CD14-positive monocyte (primary cell): Measurements from ENCODE around the gene EIF2B2. TPM values are rescaled to one million over a fixed set of nuclear protein-coding genes. Genes with fewer than 3 reads are reported as not detected.

Source experiments
- DNase-seq, 3 donors: peaks; one replicate each; pipeline ENCODE4 v3.0.0-alpha.2; 2011 to 2022
- H2AFZ ChIP-seq: 2 replicates; pipeline ENCODE4 v1.6.0; 2012; ENCODE audit warnings: mild to moderate bottlenecking, low read depth, low read length, inconsistent platforms; ENCODE audit not compliant: insufficient read depth, poor library complexity, severe bottlenecking
- H3K27ac ChIP-seq, 2 donors: 1 replicate in 1 of 2; 2 replicates in 1 of 2; pipeline ENCODE4 v1.5.1; 2012 to 2013; ENCODE audit warnings: low read length in 2 of 2, control low read depth in 1 of 2, inconsistent platforms in 1 of 2, low read depth in 1 of 2, mild to moderate bottlenecking in 1 of 2
- H3K27me3 ChIP-seq, 2 donors: one replicate each; pipeline versions ENCODE4 v1.6.0 to v1.6.1; 2011 to 2013; ENCODE audit warnings: low read length in 2 of 2; ENCODE audit not compliant: control insufficient read depth in 2 of 2, insufficient read depth in 2 of 2
- H3K36me3 ChIP-seq, 2 donors: replicated peaks in 1 of 2; 1 replicate in 1 of 2; 2 replicates in 1 of 2; pipeline versions ENCODE4 v1.5.1 to v1.6.1; 2012 to 2013; ENCODE audit warnings: low read length in 2 of 2, control low read depth in 1 of 2, inconsistent platforms in 1 of 2, mild to moderate bottlenecking in 1 of 2; ENCODE audit not compliant: insufficient read depth in 2 of 2, control insufficient read depth in 1 of 2
- H3K4me1 ChIP-seq, 2 donors: 1 replicate in 1 of 2; 2 replicates in 1 of 2; pipeline versions ENCODE4 v1.5.1 to v1.6.1; 2012 to 2013; ENCODE audit warnings: low read length in 2 of 2, control low read depth in 1 of 2, inconsistent platforms in 1 of 2, mild to moderate bottlenecking in 1 of 2, moderate library complexity in 1 of 2; ENCODE audit not compliant: insufficient read depth in 2 of 2, control insufficient read depth in 1 of 2
- H3K4me2 ChIP-seq: replicated peaks from 2 replicates; pipeline ENCODE3; 2012; ENCODE audit warnings: low read length, moderate library complexity, mild to moderate bottlenecking; ENCODE audit not compliant: poor library complexity, severe bottlenecking; ENCODE audit errors: extremely low read depth
- H3K4me3 ChIP-seq, 3 experiments: fragments of 200-600 bp in 1 of 3; sonication (generic) in 1 of 3; replicated peaks in 1 of 3; 1 replicate in 2 of 3; 2 replicates in 1 of 3; pipeline ENCODE4 v1.5.1; 2011 to 2013; ENCODE audit warnings: low read length in 3 of 3, mild to moderate bottlenecking in 3 of 3, control low read depth in 2 of 3, low read depth in 2 of 3, inconsistent platforms in 1 of 3, moderate library complexity in 1 of 3
- H3K79me2 ChIP-seq: 2 replicates; pipeline ENCODE4 v1.6.0; 2012; ENCODE audit warnings: mild to moderate bottlenecking, control low read depth, inconsistent platforms, low read length, moderate library complexity; ENCODE audit not compliant: insufficient read depth
- H3K9ac ChIP-seq: 2 replicates; pipeline ENCODE4 v1.6.0; 2017; ENCODE audit warnings: low read length, mild to moderate bottlenecking; ENCODE audit not compliant: insufficient read depth, poor library complexity, severe bottlenecking
- H3K9me3 ChIP-seq, 2 donors: replicated peaks in 1 of 2; 1 replicate in 1 of 2; 2 replicates in 1 of 2; pipeline versions ENCODE4 v1.5.1 to v1.6.1; 2012 to 2013; ENCODE audit warnings: low read length in 2 of 2, control low read depth in 1 of 2; ENCODE audit not compliant: control insufficient read depth in 1 of 2, insufficient read depth in 1 of 2
- H4K20me1 ChIP-seq: 2 replicates; pipeline ENCODE4 v1.6.0; 2012; ENCODE audit warnings: mild to moderate bottlenecking, low read length, control low read depth, moderate library complexity; ENCODE audit not compliant: insufficient read depth
- H3K27ac Mint-ChIP-seq, 7 donors: one replicate each; pipeline ENCODE4 v1.8.0; 2020; ENCODE audit warnings: mild to moderate bottlenecking in 7 of 7, mixed read lengths in 7 of 7, moderate library complexity in 6 of 7, inconsistent platforms in 2 of 7
- H3K27me3 Mint-ChIP-seq, 3 donors: one replicate each; pipeline ENCODE4 v1.8.0; 2021 to 2022; ENCODE audit warnings: low read depth in 3 of 3, mild to moderate bottlenecking in 3 of 3, mixed read lengths in 3 of 3, moderate library complexity in 3 of 3, inconsistent platforms in 1 of 3
- H3K36me3 Mint-ChIP-seq, 2 donors: one replicate each; pipeline ENCODE4 v1.8.0; 2020; ENCODE audit warnings: mixed read lengths in 2 of 2, inconsistent platforms in 1 of 2, mild to moderate bottlenecking in 1 of 2
- H3K4me1 Mint-ChIP-seq: one replicate; pipeline ENCODE4 v1.8.0; 2020; ENCODE audit warnings: mild to moderate bottlenecking, mixed read lengths
- H3K4me3 Mint-ChIP-seq, 2 donors: one replicate each; pipeline ENCODE4 v1.8.0; 2020; ENCODE audit warnings: mild to moderate bottlenecking in 2 of 2, mixed read lengths in 2 of 2, moderate library complexity in 1 of 2
- H3K9me3 Mint-ChIP-seq, 7 donors: one replicate each; pipeline ENCODE4 v1.8.0; 2020 to 2022; ENCODE audit warnings: mixed read lengths in 7 of 7, mild to moderate bottlenecking in 6 of 7, moderate library complexity in 6 of 7, inconsistent platforms in 2 of 7
- CTCF ChIP-seq: fragments of 200-600 bp; IDR thresholded peaks from one replicate; pipeline ENCODE4 v1.8.0; 2022; ENCODE audit warnings: antibody characterized with exemption, mild to moderate bottlenecking
- WGBS: methylation state at CpG from one replicate; pipeline ENCODE4 v1.1.5; 2013; ENCODE audit warnings: missing lambda C conversion rate; ENCODE audit not compliant: insufficient coverage; 5-methylcytosine and 5-hydroxymethylcytosine counted together
- intact Hi-C, 2 donors: fragments of 100-400 bp; cut with micrococcal nuclease; formaldehyde crosslinking; loops; one replicate each; pipeline versions ENCODE4 v1.15.0 to v1.15.1; 2023
- polyA plus RNA-seq, 3 donors: library from polyadenylated mRNA; depleted of rRNA in 1 of 3; unstranded in 2 of 3; stranded (reverse) in 1 of 3; fragments of 300-500 nt in 2 of 3; fragments of >200 nt in 1 of 3; fragmentation: Illumina TruSeq in 2 of 3; gene quantifications; 1 replicate in 2 of 3; 2 replicates in 1 of 3; pipeline ENCODE4 v1.2.3, GENCODE V29; 2012 to 2021

Gene EIF2B2
- polyA plus RNA-seq, 3 donors = 20.8 to 26.3 (median 23.9) TPM

- no peak for TF ChIP-seq CTCF
- H3K27ac ChIP-seq = peak overlapping the region; percentile 36 to 85
- peak overlapping the region in 1 of 3 experiments; percentile 81 for H3K4me3 ChIP-seq
- Mint-ChIP-seq H3K27me3 (no peaks in the 10 kb centered on the region), H3K9me3 (no peaks in the 10 kb centered on the region), H3K36me3 (peaks cover 7 to 10% of the 10 kb centered on the region in 2 donors), H3K27ac (peak overlapping the region; percentile 91 to 98 (median 95)), H3K4me1 (peaks cover 46% of the 10 kb centered on the region), H3K4me3 (peak overlapping the region; percentile 60 to 91)
- H3K9ac ChIP-seq = no peak overlapping the region
- intact Hi-C loops = no loop called here
- H3K27me3 ChIP-seq = no peaks in the 10 kb centered on the region
- no CpG with 5 or more reads among the region's 3 CpGs for WGBS
- H4K20me1 ChIP-seq = no peaks in the 10 kb centered on the region
- peak; percentile 27 to 72 (median 56) for DNase-seq
- no peaks in the 10 kb centered on the region for H3K36me3 ChIP-seq
- H3K9me3 ChIP-seq = no peaks in the 10 kb centered on the region
- H3K79me2 ChIP-seq = peaks cover 20% of the 10 kb centered on the region
- H3K4me1 ChIP-seq = peaks cover 29 to 43% of the 10 kb centered on the region in 2 donors
- no peak overlapping the region for H2AFZ ChIP-seq
- peak overlapping the region; percentile 84 for H3K4me2 ChIP-seq
Measured at GRCh38 chr14:75049731-75050201, 47.0 kb downstream of the EIF2B2 start.

DNA sequence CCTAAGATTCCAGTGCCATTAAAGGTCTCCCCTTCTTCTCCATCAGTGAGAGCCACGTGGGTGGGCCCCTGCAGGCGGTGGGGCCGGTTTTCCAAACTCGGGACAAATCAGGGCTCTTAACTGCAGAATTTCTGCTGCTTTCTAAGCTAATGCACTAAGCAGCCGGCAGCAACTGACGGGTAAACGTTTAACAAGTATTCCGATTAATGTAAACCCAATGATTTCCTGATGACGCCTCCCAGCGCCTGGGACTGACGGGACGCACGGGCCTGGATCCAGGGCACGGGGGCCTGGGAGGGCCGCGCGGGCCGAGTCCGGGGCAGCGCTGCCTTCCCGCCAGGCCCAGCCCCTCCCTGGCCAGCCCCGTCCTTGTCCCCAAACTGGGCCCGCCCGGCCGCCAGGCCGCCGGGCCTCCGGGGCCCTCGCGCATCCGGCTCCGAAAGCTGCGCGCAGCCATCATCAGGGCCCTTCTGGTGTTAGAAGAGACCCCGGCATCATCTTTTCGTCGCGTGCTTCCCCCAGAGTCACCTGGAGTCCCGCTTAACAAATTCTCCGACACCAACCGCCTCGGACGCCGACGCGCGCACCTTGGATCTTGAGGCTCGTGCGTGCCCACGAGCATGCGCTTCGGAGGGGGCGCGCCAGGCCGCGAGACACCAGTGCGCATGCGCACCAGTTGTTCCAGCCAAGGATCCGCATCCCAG, 48.3 kb downstream of the EIF2B2 start, which contains the start of gene MLH3:
Gene MLH3 (minus strand): TSS at position 616 of the 704 bp plus-strand sequence. CDS start 1,812 bp downstream, outside the sequence.
- Mint-ChIP-seq H3K36me3 (peaks cover 10 to 14% of the 10 kb centered on the region in 2 donors), H3K27ac (peak within 1 kb of the TSS; percentile 92 to 98 (median 96)), H3K4me3 (peak within 1 kb of the TSS; percentile 91 to 97), H3K9me3 (no peaks in the 10 kb centered on the region), H3K4me1 (peaks cover 43% of the 10 kb centered on the region), H3K27me3 (no peaks in the 10 kb centered on the region)
- no peaks in the 10 kb centered on the region for H4K20me1 ChIP-seq
- H3K4me2 ChIP-seq = peak within 1 kb of the TSS; percentile 84
- peak within 1 kb of the TSS; percentile 67 to 81 (median 75) for H3K4me3 ChIP-seq
- H3K9ac ChIP-seq = peak within 1 kb of the TSS; percentile 84
- H3K27me3 ChIP-seq = no peaks in the 10 kb centered on the region
- peak within 1 kb of the TSS; percentile 88 for H2AFZ ChIP-seq
- DNase-seq = peak; percentile 73 to 78 (median 76)
- WGBS = under 1% methylated on average over 58 of the region's 59 CpGs
- intact Hi-C loops = no loop called here
- H3K36me3 ChIP-seq = no peaks in the 10 kb centered on the region
- H3K79me2 ChIP-seq = peaks cover 20% of the 10 kb centered on the region
- no peaks in the 10 kb centered on the region for H3K9me3 ChIP-seq
- H3K27ac ChIP-seq = peak within 1 kb of the TSS; percentile 45 to 85
- H3K4me1 ChIP-seq = peaks cover 29 to 43% of the 10 kb centered on the region in 2 donors
- TF ChIP-seq CTCF = no peak
